Thoracic aorta (tissue), 2 donors: ENCODE measurements around the gene PPP1R18. TPM values are rescaled to one million over a fixed set of nuclear protein-coding genes. Genes with fewer than 3 reads are reported as not detected.
A peak's percentile ranks its signal among the peaks of the same experiment; 100 is the strongest.
"Not testable (repeated sequence)": the region's sequence is repeated elsewhere in the genome, so short reads cannot be mapped to it uniquely, and the experiment has no call there.

Source experiments
- ATAC-seq: fragments of 150-250 bp; one replicate; pipeline ENCODE4 v1.8.0; 2017; ENCODE audit warnings: low read depth; ENCODE audit not compliant: insufficient number of reproducible peaks, low FRiP score
- DNase-seq: peaks from one replicate; pipeline ENCODE4 v3.0.0-alpha.2; 2020; ENCODE audit warnings: low spot score
- H3K27ac ChIP-seq, 2 donors: fragments of 200-600 bp; sonication (generic); 1 replicate in 1 of 2; 2 replicates in 1 of 2; pipeline ENCODE4 v1.5.1; 2016; ENCODE audit warnings: mild to moderate bottlenecking in 2 of 2, moderate library complexity in 2 of 2
- H3K27me3 ChIP-seq: fragments of 200-600 bp; sonication (generic); replicated peaks from 2 replicates; pipeline ENCODE4 v1.6.0; 2016; ENCODE audit warnings: mild to moderate bottlenecking; ENCODE audit not compliant: insufficient read depth
- H3K36me3 ChIP-seq: fragments of 200-600 bp; sonication (generic); one replicate; pipeline ENCODE4 v1.5.1; 2016
- H3K4me1 ChIP-seq, 2 donors: fragments of 200-600 bp; sonication (generic); 1 replicate in 1 of 2; 2 replicates in 1 of 2; pipeline versions ENCODE4 v1.5.1 to v1.6.0; 2016; ENCODE audit warnings: low read depth in 2 of 2, mild to moderate bottlenecking in 1 of 2; ENCODE audit not compliant: control insufficient read depth in 1 of 2
- H3K4me3 ChIP-seq: fragments of 200-600 bp; sonication (generic); 2 replicates; pipeline ENCODE4 v1.5.1; 2016; ENCODE audit warnings: mild to moderate bottlenecking
- H3K9me3 ChIP-seq: fragments of 200-600 bp; sonication (generic); 2 replicates; pipeline ENCODE4 v1.5.1; 2016
- total RNA-seq, 2 donors: library from RNA; depleted of rRNA; stranded (reverse); fragments of >200 nt; gene quantifications; one replicate each; pipeline versions ENCODE4 v1.1.0 to v1.2.3, GENCODE V29; 2016
- TF ChIP-seq, protein P1 (sequence below): fragments of 200-600 bp; sonication (generic); IDR thresholded peaks from one replicate; pipeline ENCODE4 v1.5.1; 2019; ENCODE audit warnings: antibody characterized with exemption

The PPP1R18 gene
- total RNA-seq, 2 donors from 2014 or later: 65.7 to 88.2 TPM

- no peak for ATAC-seq
- H3K4me1 ChIP-seq: peaks cover 21 to 64% of the 10 kb centered on the region in 2 donors
Measured at GRCh38 chr6:30722280-30723112, 36.1 kb upstream of the PPP1R18 start.

GRCh38 chr6:30722025-30722279, 35.5 kb upstream of the PPP1R18 start:
- H3K27ac ChIP-seq: peak overlapping the region; percentile 81 to 92
- H3K4me3 ChIP-seq: peak overlapping the region; percentile 93
- peaks cover 33% of the 10 kb centered on the region for H3K36me3 ChIP-seq
- H3K4me1 ChIP-seq: peaks cover 21 to 60% of the 10 kb centered on the region in 2 donors
- H3K9me3 ChIP-seq, DNase-seq, H3K27me3 ChIP-seq, ATAC-seq: not testable (repeated sequence)

More at GRCh38 chr6:30722280-30723112, 36.1 kb upstream of the PPP1R18 start:
- Histone ChIP-seq H3K4me3 (peak overlapping the region; percentile 93), H3K27ac (peak overlapping the region; percentile 81 to 92), H3K27me3 (no peaks in the 10 kb centered on the region), H3K9me3 (no peaks in the 10 kb centered on the region), H3K36me3 (peaks cover 38% of the 10 kb centered on the region)
- no peak for DNase-seq
- TF ChIP-seq, protein P1, sequence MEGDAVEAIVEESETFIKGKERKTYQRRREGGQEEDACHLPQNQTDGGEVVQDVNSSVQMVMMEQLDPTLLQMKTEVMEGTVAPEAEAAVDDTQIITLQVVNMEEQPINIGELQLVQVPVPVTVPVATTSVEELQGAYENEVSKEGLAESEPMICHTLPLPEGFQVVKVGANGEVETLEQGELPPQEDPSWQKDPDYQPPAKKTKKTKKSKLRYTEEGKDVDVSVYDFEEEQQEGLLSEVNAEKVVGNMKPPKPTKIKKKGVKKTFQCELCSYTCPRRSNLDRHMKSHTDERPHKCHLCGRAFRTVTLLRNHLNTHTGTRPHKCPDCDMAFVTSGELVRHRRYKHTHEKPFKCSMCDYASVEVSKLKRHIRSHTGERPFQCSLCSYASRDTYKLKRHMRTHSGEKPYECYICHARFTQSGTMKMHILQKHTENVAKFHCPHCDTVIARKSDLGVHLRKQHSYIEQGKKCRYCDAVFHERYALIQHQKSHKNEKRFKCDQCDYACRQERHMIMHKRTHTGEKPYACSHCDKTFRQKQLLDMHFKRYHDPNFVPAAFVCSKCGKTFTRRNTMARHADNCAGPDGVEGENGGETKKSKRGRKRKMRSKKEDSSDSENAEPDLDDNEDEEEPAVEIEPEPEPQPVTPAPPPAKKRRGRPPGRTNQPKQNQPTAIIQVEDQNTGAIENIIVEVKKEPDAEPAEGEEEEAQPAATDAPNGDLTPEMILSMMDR: peak; percentile 98

- TF ChIP-seq, protein P1: peak; percentile 45
- DNase-seq: peak; percentile 58
- H3K4me3 ChIP-seq: peak overlapping the region; percentile 93
- H3K27ac ChIP-seq: peak overlapping the region; percentile 92
- peaks cover 30% of the 10 kb centered on the region for H3K36me3 ChIP-seq
- ATAC-seq: peak; percentile 29
- no peaks in the 10 kb centered on the region for H3K9me3 ChIP-seq
- peaks cover 21 to 63% of the 10 kb centered on the region in 2 donors for H3K4me1 ChIP-seq
- no peaks in the 10 kb centered on the region for H3K27me3 ChIP-seq
Measured at GRCh38 chr6:30721198-30722024, 35.0 kb upstream of the PPP1R18 start.

DNA sequence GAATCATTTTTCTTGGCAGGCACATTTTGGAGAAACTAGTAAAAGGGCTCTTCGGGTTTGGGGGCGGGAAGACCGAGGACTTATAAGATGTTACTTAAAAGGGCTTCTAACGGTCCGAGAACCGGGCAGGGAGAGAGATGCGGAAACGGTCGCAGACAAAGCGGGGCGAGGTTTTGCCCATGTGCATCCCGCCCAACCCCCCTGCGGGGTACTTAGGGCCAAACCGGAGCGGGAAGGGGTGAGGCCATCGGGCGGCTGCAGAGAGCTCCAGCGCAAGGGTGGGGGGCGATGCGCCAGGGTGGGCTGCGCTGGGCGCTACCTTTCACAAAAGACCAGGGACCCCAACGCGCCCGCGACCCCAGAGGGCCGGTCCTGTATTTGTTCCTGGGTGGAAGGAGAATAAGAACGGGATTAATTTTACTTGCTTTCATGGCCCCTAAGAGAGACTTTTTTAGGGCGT, 34.3 kb upstream of the PPP1R18 start:
- TF ChIP-seq, protein P1: no peak
- Histone ChIP-seq H3K4me1 (peaks cover 18 to 65% of the 10 kb centered on the region in 2 donors), H3K4me3 (peak overlapping the region; percentile 93), H3K27me3 (no peaks in the 10 kb centered on the region), H3K36me3 (peaks cover 27% of the 10 kb centered on the region), H3K27ac (peak overlapping the region; percentile 92), H3K9me3 (no peaks in the 10 kb centered on the region)
- no peak for DNase-seq
- no peak for ATAC-seq

DNA sequence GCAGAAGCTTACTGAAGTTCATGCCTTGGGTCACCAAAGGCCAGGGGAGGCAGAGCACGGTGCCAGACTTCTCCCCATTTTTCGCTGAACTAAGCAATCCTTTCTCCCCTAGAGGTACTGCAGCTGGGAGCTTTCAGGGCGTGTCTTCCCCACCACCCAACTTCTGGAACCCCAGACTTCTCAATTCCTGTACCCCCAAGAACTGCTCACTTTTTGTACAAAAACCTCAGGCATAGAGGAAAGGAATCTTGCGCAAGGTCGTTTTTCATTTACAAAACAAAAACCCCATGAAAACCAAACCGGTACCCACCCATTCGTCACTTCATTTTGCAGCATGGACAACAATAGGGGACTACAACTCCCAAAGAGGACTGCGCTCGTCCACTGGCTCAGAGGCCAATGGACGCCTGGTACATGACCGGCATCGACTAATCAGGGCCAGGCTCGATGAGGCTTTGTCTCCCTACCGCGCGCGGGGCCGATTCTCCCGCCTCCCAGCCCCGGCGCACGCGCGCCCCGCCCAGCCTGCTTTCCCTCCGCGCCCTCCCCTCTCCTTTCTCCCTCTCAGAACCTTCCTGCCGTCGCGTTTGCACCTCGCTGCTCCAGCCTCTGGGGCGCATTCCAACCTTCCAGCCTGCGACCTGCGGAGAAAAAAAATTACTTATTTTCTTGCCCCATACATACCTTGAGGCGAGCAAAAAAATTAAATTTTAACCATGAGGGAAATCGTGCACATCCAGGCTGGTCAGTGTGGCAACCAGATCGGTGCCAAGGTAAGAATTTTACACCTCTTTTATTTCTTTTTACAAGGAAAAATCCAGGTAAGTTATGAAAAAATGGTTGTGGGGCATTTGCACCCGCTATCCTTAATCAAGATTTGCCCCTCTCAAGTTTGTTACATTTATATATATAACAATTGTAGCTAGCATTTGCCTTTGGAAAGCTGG, 33.6 kb upstream of the PPP1R18 start, which contains the start of gene TUBB:
Gene TUBB (plus strand): TSS at position 562 of the 947 bp plus-strand sequence. CDS start 155 bp downstream, at position 717.
- TF ChIP-seq, protein P1: no peak
- Histone ChIP-seq H3K27ac (peak within 1 kb of the TSS; percentile 92), H3K4me1 (peaks cover 11 to 58% of the 10 kb centered on the region in 2 donors), H3K9me3 (no peaks in the 10 kb centered on the region), H3K27me3 (no peaks in the 10 kb centered on the region), H3K36me3 (peaks cover 22% of the 10 kb centered on the region), H3K4me3 (peak within 1 kb of the TSS; percentile 93)
- peak; percentile 37 for ATAC-seq
- peak; percentile 87 for DNase-seq
